GM12874 (cell line): ENCODE data around the gene SYNE2.

Experiments
- CTCF ChIP-seq: IDR thresholded peaks from 2 replicates; pipeline ENCODE4 v1.5.1; 2011; ENCODE audit warnings: low read depth, mild to moderate bottlenecking, control low read depth, low read length, moderate library complexity; ENCODE audit not compliant: insufficient read depth

SYNE2 gene

DNA sequence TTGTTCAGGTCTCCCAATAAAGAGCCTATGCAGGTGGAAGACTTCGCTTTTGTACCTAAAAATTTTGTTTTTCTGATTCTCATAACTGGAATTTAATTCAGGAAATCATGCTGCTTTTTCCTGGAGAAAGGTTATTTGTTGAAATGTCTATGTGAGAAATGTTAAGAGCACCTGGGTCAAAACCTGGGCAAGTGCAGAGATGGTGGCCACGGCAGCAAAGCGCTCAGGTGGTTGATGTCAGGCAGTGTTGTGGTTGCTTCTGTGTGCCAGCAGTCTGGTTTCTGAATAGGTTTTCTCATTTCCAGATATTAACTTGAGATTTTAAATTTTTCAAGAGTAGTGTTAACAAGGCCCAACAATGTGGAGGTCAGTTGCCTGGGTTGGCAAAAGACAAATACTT lies 345.2 kb downstream of the SYNE2 start:
- TF ChIP-seq CTCF: no peak

GRCh38 chr14:64198486-64198885 lies 345.7 kb downstream of the SYNE2 start:
- no peak for TF ChIP-seq CTCF

- no peak for TF ChIP-seq CTCF
These were observed 347.4 kb downstream of the SYNE2 start for GRCh38 chr14:64200170-64200569.

- no peak for TF ChIP-seq CTCF
These were observed 348.5 kb downstream of the SYNE2 start for GRCh38 chr14:64201296-64201695.

- no peak for TF ChIP-seq CTCF
These were observed 349.2 kb downstream of the SYNE2 start for GRCh38 chr14:64201921-64202545.

GRCh38 chr14:64202716-64203115 lies 349.9 kb downstream of the SYNE2 start:
- TF ChIP-seq CTCF: no peak

GRCh38 chr14:64203366-64204006 lies 350.7 kb downstream of the SYNE2 start:
- TF ChIP-seq CTCF: no peak
